HEK293 (cell line): ENCODE data around the gene GJD3.
A peak's percentile ranks its signal among the peaks of the same experiment; 100 is the strongest.

Experiments
- BCL11B ChIP-seq: fragments of 450-650 bp; formaldehyde crosslinking; IDR thresholded peaks from 2 replicates; pipeline ENCODE4 v1.5.1; 2016; ENCODE audit warnings: low read depth, missing biosample characterization, missing genetic modification characterization
- IKZF3 ChIP-seq: fragments of 450-650 bp; IDR thresholded peaks from 2 replicates; pipeline ENCODE4 v1.5.0; 2018; ENCODE audit warnings: missing biosample characterization, mild to moderate bottlenecking, missing genetic modification characterization, moderate library complexity
- KLF16 ChIP-seq: fragments of 450-650 bp; formaldehyde crosslinking; IDR thresholded peaks from 2 replicates; pipeline ENCODE4 v1.5.1; 2017; ENCODE audit warnings: missing biosample characterization, missing genetic modification characterization
- SALL2 ChIP-seq: fragments of 450-650 bp; formaldehyde crosslinking; IDR thresholded peaks from 2 replicates; pipeline ENCODE4 v1.5.0; 2017; ENCODE audit warnings: missing biosample characterization, mild to moderate bottlenecking, missing genetic modification characterization, borderline replicate concordance
- SCRT2 ChIP-seq: fragments of 450-650 bp; formaldehyde crosslinking; IDR thresholded peaks from 2 replicates; pipeline ENCODE4 v1.5.1; 2016; ENCODE audit warnings: missing biosample characterization, missing genetic modification characterization
- SP3 ChIP-seq: fragments of 450-650 bp; formaldehyde crosslinking; IDR thresholded peaks from 2 replicates; pipeline ENCODE4 v1.5.1; 2016; ENCODE audit warnings: missing biosample characterization, missing genetic modification characterization
- ZBTB7A ChIP-seq: fragments of 450-650 bp; formaldehyde crosslinking; IDR thresholded peaks from 2 replicates; pipeline ENCODE4 v1.5.1; 2016; ENCODE audit warnings: low read depth, missing biosample characterization, missing genetic modification characterization
- ZEB2 ChIP-seq: fragments of 450-650 bp; formaldehyde crosslinking; IDR thresholded peaks from 2 replicates; pipeline ENCODE4 v1.5.1; 2016; ENCODE audit warnings: missing biosample characterization, missing genetic modification characterization
- ZFP3 ChIP-seq: fragments of 450-650 bp; formaldehyde crosslinking; IDR thresholded peaks from 2 replicates; pipeline ENCODE4 v1.5.1; 2016; ENCODE audit warnings: low read depth, missing biosample characterization, missing genetic modification characterization
- ZNF112 ChIP-seq: fragments of 450-650 bp; formaldehyde crosslinking; IDR thresholded peaks from 2 replicates; pipeline ENCODE4 v1.5.0; 2017; ENCODE audit warnings: missing biosample characterization, missing genetic modification characterization
- ZNF132 ChIP-seq: fragments of 450-650 bp; formaldehyde crosslinking; IDR thresholded peaks from 2 replicates; pipeline ENCODE4 v1.5.1; 2017; ENCODE audit warnings: missing biosample characterization, missing genetic modification characterization, borderline replicate concordance
- ZNF146 ChIP-seq: fragments of 450-650 bp; formaldehyde crosslinking; IDR thresholded peaks from 2 replicates; pipeline ENCODE4 v1.5.1; 2016; ENCODE audit warnings: missing biosample characterization, missing genetic modification characterization
- ZNF174 ChIP-seq: fragments of 450-650 bp; formaldehyde crosslinking; IDR thresholded peaks from 2 replicates; pipeline ENCODE4 v1.5.0; 2017; ENCODE audit warnings: missing biosample characterization, mild to moderate bottlenecking, missing genetic modification characterization
- ZNF184 ChIP-seq: fragments of 450-650 bp; IDR thresholded peaks from 2 replicates; pipeline ENCODE4 v1.5.1; 2018; ENCODE audit warnings: missing biosample characterization, mild to moderate bottlenecking, missing genetic modification characterization
- ZNF19 ChIP-seq: fragments of 450-650 bp; formaldehyde crosslinking; IDR thresholded peaks from 2 replicates; pipeline ENCODE4; 2016; ENCODE audit warnings: missing biosample characterization, missing genetic modification characterization, low read depth
- ZNF274 ChIP-seq, 2 experiments: fragments of 200-500 bp in 1 of 2; fragments of 450-650 bp in 1 of 2; sonication (Bioruptor generic) in 1 of 2; formaldehyde crosslinking in 1 of 2; IDR thresholded peaks; 2 replicates each; pipeline versions ENCODE4 v1.5.1 to v1.6.1; 2014 to 2016; ENCODE audit warnings: borderline replicate concordance in 1 of 2, inconsistent platforms in 1 of 2, low read length in 1 of 2, missing biosample characterization in 1 of 2, missing genetic modification characterization in 1 of 2
- ZNF292 ChIP-seq: fragments of 450-650 bp; formaldehyde crosslinking; IDR thresholded peaks from 2 replicates; pipeline ENCODE4 v1.5.1; 2016; ENCODE audit warnings: low read depth, missing biosample characterization, missing genetic modification characterization, borderline replicate concordance
- ZNF335 ChIP-seq: fragments of 450-650 bp; formaldehyde crosslinking; conservative IDR thresholded peaks from 2 replicates; pipeline ENCODE4 v1.5.1; 2016; ENCODE audit warnings: missing biosample characterization, missing genetic modification characterization
- ZNF391 ChIP-seq: fragments of 450-650 bp; formaldehyde crosslinking; IDR thresholded peaks from 2 replicates; pipeline ENCODE4 v1.5.1; 2016; ENCODE audit warnings: low read depth, missing biosample characterization, missing genetic modification characterization, borderline replicate concordance
- ZNF544 ChIP-seq: fragments of 450-650 bp; formaldehyde crosslinking; IDR thresholded peaks from 2 replicates; pipeline ENCODE4 v1.5.0; 2017; ENCODE audit warnings: missing biosample characterization, missing genetic modification characterization
- ZNF549 ChIP-seq: fragments of 450-650 bp; IDR thresholded peaks from 2 replicates; pipeline ENCODE4 v1.5.1; 2018; ENCODE audit warnings: missing biosample characterization, missing genetic modification characterization, mild to moderate bottlenecking, inconsistent platforms, moderate library complexity
- ZNF654 ChIP-seq: fragments of 450-650 bp; formaldehyde crosslinking; IDR thresholded peaks from 2 replicates; pipeline ENCODE4 v1.5.1; 2016; ENCODE audit warnings: low read depth, missing biosample characterization, missing genetic modification characterization
- ZNF792 ChIP-seq: fragments of 450-650 bp; formaldehyde crosslinking; IDR thresholded peaks from 2 replicates; pipeline ENCODE4 v1.5.1; 2016; ENCODE audit warnings: missing biosample characterization, missing genetic modification characterization
- ZNF837 ChIP-seq: fragments of 450-650 bp; formaldehyde crosslinking; IDR thresholded peaks from 2 replicates; pipeline ENCODE4 v1.5.1; 2016; ENCODE audit warnings: missing biosample characterization, missing genetic modification characterization
- TF ChIP-seq, protein P1 (sequence below): sonication (generic); formaldehyde crosslinking; IDR thresholded peaks from 2 replicates; pipeline ENCODE4 v1.8.1; 2022; ENCODE audit warnings: mild to moderate bottlenecking, moderate library complexity, missing genetic modification reagents
- TF ChIP-seq, protein P2 (sequence below): fragments of 450-650 bp; formaldehyde crosslinking; conservative IDR thresholded peaks from 2 replicates; pipeline ENCODE4 v1.5.1; 2016; ENCODE audit warnings: low read depth, missing biosample characterization, missing genetic modification characterization
- TF ChIP-seq, protein P3 (sequence below): fragments of 450-650 bp; formaldehyde crosslinking; IDR thresholded peaks from 2 replicates; pipeline ENCODE4 v1.5.1; 2016; ENCODE audit warnings: missing biosample characterization, missing genetic modification characterization
- TF ChIP-seq, protein P4 (sequence below): fragments of 450-650 bp; formaldehyde crosslinking; IDR thresholded peaks from 2 replicates; pipeline ENCODE4 v1.5.1; 2016; ENCODE audit warnings: missing biosample characterization, missing genetic modification characterization
- TF ChIP-seq, protein P5 (sequence below): fragments of 450-650 bp; formaldehyde crosslinking; IDR thresholded peaks from 2 replicates; pipeline ENCODE4 v1.5.1; 2016; ENCODE audit warnings: missing biosample characterization, missing genetic modification characterization
- TF ChIP-seq, protein P6 (sequence below): fragments of 450-650 bp; formaldehyde crosslinking; optimal IDR thresholded peaks from 2 replicates; pipeline ENCODE3; 2016; ENCODE audit warnings: missing biosample characterization, mild to moderate bottlenecking, missing genetic modification characterization

The GJD3 gene

DNA sequence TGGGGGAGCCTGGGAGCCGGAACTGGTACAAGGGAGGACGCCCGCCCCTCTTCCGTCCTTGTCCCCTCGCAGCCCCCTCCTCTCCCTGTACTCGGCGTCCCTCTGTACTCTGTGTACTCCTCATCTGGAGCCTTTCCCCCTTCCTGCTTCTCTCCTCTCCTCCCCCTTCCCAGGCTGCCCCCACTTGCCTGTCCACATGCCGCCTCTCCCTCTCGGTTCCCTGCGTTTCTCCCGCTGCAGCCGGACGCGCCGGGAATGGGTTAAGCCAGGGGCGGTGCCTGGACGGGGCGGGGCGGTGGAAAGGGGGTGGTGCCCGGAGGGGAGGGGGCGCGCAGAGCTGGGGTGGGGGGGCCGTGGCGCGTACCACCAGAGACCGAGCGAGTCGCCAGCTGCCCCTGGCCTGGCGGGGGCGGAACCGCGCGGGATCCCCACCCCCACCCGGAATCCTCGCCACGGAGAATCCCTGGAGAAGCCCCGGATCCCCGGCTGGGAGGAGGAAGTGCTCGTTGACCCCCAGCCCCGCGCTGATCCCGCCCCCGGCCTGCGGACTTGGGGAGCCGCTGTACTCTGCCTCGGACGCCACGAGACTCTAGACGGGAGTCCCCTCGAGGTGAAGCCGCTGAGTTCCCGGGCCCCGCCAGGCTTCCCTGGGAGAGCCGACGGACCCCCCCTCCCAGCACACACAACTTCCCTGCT is 22.6 kb downstream of the GJD3 start (continued):
- TF ChIP-seq ZNF146 (no peak; the same call in 1 of the 2 replicates), ZNF549 (tag by site-specific recombination) (no peak), SCRT2 (tag by site-specific recombination) (no peak), ZFP3 (tag by site-specific recombination) (no peak), ZNF391 (tag by site-specific recombination) (peak; percentile 71; the same call in 1 of the 2 replicates), ZBTB7A (tag by site-specific recombination) (peak; percentile 51; the same call in 1 of the 2 replicates), ZNF19 (no peak), ZNF112 (no peak), SP3 (tag by site-specific recombination) (peak; percentile 90), IKZF3 (peak; percentile 91), KLF16 (tag by site-specific recombination) (peak; percentile 83; the same call in 1 of the 2 replicates), ZNF184 (tag by site-specific recombination) (no peak), ZNF654 (tag by site-specific recombination) (no peak), ZNF335 (tag by site-specific recombination) (peak; percentile 74; the same call in 1 of the 2 replicates), ZNF132 (tag by site-specific recombination) (no peak), SALL2 (no peak), ZNF544 (tag by site-specific recombination) (no peak), ZNF174 (no peak), BCL11B (tag by site-specific recombination) (no peak), ZNF274 (IDR thresholded peaks at IDR 0.05; ENCODE audit: low read length) (no peak), ZNF274 (tag by site-specific recombination; IDR thresholded peaks at IDR 0.05; ENCODE audit: borderline replicate concordance) (no peak), ZEB2 (tag by site-specific recombination) (peak; percentile 56), ZNF792 (no peak), ZNF837 (tag by site-specific recombination) (no peak), ZNF292 (no peak)
- TF ChIP-seq, protein P1, sequence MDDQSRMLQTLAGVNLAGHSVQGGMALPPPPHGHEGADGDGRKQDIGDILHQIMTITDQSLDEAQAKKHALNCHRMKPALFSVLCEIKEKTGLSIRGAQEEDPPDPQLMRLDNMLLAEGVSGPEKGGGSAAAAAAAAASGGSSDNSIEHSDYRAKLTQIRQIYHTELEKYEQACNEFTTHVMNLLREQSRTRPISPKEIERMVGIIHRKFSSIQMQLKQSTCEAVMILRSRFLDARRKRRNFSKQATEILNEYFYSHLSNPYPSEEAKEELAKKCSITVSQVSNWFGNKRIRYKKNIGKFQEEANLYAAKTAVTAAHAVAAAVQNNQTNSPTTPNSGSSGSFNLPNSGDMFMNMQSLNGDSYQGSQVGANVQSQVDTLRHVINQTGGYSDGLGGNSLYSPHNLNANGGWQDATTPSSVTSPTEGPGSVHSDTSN (CRISPR knock-in tag): no peak
- TF ChIP-seq, protein P2, sequence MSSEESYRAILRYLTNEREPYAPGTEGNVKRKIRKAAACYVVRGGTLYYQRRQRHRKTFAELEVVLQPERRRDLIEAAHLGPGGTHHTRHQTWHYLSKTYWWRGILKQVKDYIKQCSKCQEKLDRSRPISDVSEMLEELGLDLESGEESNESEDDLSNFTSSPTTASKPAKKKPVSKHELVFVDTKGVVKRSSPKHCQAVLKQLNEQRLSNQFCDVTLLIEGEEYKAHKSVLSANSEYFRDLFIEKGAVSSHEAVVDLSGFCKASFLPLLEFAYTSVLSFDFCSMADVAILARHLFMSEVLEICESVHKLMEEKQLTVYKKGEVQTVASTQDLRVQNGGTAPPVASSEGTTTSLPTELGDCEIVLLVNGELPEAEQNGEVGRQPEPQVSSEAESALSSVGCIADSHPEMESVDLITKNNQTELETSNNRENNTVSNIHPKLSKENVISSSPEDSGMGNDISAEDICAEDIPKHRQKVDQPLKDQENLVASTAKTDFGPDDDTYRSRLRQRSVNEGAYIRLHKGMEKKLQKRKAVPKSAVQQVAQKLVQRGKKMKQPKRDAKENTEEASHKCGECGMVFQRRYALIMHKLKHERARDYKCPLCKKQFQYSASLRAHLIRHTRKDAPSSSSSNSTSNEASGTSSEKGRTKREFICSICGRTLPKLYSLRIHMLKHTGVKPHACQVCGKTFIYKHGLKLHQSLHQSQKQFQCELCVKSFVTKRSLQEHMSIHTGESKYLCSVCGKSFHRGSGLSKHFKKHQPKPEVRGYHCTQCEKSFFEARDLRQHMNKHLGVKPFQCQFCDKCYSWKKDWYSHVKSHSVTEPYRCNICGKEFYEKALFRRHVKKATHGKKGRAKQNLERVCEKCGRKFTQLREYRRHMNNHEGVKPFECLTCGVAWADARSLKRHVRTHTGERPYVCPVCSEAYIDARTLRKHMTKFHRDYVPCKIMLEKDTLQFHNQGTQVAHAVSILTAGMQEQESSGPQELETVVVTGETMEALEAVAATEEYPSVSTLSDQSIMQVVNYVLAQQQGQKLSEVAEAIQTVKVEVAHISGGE (tag by site-specific recombination): peak; percentile 67
- TF ChIP-seq, protein P3, sequence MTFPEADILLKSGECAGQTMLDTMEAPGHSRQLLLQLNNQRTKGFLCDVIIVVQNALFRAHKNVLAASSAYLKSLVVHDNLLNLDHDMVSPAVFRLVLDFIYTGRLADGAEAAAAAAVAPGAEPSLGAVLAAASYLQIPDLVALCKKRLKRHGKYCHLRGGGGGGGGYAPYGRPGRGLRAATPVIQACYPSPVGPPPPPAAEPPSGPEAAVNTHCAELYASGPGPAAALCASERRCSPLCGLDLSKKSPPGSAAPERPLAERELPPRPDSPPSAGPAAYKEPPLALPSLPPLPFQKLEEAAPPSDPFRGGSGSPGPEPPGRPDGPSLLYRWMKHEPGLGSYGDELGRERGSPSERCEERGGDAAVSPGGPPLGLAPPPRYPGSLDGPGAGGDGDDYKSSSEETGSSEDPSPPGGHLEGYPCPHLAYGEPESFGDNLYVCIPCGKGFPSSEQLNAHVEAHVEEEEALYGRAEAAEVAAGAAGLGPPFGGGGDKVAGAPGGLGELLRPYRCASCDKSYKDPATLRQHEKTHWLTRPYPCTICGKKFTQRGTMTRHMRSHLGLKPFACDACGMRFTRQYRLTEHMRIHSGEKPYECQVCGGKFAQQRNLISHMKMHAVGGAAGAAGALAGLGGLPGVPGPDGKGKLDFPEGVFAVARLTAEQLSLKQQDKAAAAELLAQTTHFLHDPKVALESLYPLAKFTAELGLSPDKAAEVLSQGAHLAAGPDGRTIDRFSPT: no peak
- TF ChIP-seq, protein P4, sequence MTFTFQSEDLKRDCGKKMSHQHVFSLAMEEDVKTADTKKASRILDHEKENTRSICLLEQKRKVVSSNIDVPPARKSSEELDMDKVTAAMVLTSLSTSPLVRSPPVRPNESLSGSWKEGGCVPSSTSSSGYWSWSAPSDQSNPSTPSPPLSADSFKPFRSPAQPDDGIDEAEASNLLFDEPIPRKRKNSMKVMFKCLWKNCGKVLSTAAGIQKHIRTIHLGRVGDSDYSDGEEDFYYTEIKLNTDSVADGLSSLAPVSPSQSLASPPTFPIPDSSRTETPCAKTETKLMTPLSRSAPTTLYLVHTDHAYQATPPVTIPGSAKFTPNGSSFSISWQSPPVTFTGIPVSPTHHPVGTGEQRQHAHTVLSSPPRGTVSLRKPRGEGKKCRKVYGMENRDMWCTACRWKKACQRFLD (tag by site-specific recombination): no peak
- TF ChIP-seq, protein P5, sequence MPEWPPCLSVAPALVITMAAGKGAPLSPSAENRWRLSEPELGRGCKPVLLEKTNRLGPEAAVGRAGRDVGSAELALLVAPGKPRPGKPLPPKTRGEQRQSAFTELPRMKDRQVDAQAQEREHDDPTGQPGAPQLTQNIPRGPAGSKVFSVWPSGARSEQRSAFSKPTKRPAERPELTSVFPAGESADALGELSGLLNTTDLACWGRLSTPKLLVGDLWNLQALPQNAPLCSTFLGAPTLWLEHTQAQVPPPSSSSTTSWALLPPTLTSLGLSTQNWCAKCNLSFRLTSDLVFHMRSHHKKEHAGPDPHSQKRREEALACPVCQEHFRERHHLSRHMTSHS (tag by site-specific recombination): no peak
- TF ChIP-seq, protein P6, sequence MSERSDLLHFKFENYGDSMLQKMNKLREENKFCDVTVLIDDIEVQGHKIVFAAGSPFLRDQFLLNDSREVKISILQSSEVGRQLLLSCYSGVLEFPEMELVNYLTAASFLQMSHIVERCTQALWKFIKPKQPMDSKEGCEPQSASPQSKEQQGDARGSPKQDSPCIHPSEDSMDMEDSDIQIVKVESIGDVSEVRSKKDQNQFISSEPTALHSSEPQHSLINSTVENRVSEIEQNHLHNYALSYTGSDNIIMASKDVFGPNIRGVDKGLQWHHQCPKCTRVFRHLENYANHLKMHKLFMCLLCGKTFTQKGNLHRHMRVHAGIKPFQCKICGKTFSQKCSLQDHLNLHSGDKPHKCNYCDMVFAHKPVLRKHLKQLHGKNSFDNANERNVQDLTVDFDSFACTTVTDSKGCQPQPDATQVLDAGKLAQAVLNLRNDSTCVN: peak; percentile 51
